GM18909 (cell line): ENCODE measurements around the gene BEST3.

Experiments used
- ATAC-seq: cut with Tn5 transposase; IDR thresholded peaks from one replicate; pipeline ENCODE4 v1.9.1; 2021; ENCODE audit warnings: mild to moderate bottlenecking; ENCODE audit not compliant: unreplicated experiment, poor library complexity

The BEST3 gene

DNA sequence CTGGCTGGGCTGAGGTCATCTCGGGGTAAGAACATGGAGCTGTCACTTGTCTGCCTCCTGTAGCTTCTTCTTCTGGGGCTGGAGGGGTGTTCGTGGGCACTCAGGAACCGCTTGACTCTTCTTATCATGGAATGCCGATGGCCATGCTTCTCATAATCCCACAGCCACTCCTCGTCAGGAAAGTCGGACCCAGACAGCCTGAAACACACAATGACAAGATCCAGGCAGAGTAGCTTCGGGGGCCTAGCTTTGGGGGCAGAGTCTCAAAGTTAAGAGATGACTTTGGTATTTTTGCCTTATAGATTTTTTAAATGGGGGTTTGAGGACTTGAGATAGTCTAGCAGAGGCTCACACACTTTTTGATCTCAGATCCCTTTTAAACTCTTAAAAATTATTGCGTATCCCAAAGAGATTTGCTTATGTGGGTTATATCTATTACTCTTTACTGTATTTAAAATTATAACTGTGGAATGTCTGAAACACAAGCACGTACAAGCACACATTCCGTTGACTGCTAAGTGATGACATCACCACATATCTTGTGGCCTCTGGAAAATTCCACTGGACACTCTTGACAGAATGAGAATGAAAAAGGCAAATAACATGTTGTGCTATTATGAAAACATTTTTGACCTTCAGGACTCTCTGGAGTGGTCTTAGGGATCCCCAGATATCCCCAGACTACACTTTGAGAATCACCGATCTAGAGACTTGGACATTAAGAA is 43.3 kb downstream of the BEST3 start:
- no peak for ATAC-seq

DNA sequence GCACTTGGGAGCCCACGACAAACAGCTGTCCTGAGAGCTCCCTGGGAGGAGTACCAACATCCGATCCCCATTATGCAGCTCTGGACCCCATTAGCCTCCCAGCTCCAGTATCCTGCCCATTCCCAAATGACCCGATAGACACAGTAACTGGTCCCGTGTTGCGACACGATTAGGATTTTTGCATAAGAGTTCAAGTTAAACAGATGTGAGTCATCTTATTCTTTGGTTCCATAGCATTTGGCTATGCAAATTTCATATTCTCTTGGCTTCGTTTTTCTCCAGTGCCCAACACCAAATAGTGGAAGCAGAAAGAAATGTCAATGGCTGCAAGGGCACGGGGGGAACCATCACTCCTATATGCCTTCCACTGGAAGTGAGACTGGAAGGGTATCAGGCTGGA is 45.4 kb downstream of the BEST3 start:
- no peak for ATAC-seq

DNA sequence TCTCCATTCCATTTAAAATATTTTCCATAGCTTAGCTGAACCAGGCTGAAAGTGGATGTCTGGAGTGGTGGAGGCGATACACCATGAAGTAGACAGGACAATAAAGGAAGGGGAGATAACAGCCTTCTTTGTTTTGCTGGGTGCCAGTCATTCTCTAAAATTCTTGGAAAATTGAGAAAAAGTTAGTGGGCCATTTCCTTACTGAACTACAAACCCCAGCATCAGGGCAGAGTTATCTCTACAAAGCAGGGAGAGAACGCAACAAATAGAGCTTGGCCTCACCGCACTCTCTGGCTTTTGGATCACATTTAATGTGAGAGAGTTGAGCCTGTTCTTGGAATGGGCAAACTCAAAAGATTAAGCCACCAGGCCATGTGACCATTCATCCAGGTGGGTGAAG is 47.2 kb downstream of the BEST3 start:
- ATAC-seq: no peak

DNA sequence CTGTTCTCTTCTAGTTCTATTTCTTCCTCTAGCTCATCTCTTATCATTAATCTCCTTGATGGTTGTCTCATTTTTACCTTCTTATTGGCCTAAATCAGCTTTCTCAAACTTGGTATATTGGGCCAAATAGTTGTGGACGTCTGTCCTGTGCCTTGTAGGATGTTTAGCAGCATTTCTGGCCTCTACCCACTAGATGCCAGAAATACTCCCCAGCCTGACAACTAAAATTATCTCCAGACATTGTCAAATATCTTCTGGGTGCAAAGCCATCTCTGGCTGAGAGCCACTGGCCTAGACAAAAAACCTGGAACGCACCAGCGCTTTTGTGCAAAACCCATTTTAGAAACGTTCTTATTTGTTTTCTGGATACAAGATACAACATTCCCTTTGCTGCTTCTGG is 49.6 kb downstream of the BEST3 start:
- ATAC-seq: no peak

DNA sequence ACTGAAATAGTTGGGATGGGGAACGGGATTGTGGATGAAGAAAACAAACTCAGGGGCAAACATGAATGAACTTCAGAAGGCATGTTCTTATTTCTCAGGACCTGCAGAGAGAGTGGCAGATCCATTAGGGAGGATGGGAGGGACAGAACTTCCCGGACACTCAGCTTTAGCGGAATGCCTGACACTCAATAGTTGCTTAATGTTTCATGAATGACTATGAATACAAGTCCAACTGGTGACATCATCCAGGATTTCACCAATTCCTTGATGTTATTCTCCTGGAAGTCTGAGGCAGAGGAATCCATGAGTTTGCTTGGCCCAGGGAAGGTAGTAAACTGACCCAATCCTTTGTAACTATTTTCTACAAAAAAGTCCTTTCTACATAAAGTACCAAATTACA is 50.6 kb downstream of the BEST3 start:
- ATAC-seq: no peak

DNA sequence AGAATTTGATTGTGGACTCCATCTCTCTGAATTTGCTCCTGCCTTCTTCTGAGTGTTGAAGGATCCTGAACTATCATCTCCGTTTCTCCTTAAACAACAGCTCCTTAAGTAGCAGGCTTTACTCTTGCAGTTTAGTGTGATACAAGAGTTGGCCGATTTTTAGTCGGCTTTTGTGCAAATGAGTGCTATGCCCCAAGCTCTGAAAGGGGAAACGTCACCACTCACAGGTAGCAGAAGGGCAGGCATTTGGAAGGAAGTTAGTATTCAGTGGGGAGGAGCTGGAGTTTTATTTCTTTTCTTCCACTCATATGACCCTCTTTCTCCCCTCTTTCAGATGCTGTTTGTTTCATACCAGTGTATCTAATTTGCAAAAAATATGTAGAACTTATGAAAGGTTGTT is 51.9 kb downstream of the BEST3 start:
- ATAC-seq: no peak

DNA sequence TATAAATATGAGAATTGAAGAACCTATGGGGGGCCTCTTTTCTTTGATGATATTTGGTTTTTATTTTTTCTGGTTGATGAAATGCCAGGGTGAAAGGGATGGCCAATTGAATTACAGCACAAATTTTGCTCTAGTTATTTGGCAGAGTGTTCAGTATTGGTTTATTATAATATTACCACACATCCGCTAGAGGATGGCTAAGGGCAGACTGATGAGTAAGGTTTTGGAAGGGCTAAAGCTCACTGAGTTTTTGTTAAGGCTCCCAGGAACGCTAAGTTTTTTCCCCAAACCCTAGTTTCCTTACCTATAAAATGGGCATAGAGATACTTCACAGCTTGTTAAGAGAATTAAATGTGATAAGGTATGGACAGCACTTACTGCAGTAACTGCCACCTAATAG is 54.1 kb downstream of the BEST3 start:
- ATAC-seq: no peak

DNA sequence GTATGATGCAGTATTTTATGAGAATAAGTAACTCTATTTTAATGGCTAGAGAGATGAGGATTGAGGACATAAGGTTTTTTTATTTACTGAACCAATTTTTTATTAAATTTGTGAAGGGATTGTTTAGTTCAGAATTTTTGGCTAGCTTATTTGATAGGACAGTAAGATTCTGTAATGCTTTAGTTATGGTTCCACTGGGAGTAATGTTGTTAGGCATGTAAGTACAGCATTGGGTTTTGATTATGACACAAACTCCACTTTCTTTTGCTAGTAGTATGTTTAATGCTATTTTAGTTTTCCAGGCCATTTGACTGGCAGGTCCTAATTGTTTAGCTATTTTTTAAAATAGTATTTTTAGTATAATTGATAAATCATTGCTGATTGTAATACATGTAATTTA is 54.6 kb downstream of the BEST3 start:
- no peak for ATAC-seq

DNA sequence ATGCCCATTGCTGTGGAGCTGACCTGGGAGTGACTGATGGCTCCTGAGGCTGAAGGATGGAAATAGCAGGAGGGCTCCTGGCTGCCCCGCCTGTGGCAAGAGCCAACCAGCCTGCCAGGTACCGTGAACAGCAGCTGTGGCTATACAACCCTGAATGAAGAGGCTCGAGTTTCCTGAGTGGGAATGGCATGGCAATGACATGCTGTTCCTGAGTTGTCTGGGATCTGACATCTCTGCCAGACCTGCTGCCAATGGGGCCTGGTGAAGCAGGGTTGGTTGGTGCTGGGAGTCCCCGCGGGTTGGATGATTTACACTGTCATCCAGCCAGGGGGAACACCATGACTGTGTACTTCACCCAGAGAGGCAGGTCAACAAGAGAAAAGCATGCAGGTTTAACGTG is 56.6 kb downstream of the BEST3 start:
- no peak for ATAC-seq

DNA sequence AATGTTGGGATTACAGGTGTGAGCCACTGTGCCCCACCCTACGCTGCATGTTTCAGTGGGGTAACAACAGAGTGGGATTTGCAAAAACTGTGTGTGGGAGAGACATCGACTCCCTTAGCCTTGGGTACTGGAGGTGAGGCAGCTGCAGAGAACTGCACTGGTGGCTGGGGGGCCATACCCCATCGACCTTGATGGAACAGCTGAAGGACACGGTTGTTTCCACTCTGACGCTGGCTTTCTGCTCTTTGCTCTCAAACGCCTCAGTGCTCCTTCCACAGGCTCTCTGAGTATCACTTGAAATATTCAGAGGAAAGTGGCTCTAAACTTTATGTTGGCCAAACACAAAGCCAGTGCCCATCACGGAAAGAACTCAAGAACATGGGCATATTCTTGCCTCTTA is 57.6 kb downstream of the BEST3 start:
- no peak for ATAC-seq

DNA sequence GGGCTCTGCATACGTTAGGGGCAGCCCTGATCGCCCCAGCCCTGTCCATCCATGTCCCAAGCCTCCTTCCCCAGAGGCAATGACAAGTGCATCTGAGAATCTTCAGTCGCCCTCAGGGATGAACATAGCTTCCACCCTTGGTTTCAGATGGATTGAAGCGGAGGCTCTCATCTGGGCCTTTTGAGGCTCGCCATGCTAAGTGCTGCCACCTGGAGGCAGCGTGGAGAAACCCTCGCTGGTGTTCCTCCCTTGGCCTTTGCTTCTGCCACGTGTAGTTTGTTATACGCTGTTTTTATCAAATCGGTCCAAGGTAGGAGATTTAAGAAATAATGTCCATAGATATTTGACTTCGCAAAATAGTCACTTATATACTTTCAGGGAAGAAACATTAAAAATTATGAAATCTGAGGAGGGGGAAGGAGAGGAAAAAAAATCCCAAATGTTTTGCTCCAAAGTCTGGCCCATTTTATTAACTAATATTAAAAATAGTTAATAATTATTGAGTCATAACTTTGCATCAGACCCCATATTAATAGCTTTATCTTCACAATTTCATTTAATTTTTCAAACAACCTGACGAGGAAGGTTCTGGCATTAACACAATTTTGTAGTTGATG is 59.6 kb downstream of the BEST3 start:
- ATAC-seq: peak; percentile 89

DNA sequence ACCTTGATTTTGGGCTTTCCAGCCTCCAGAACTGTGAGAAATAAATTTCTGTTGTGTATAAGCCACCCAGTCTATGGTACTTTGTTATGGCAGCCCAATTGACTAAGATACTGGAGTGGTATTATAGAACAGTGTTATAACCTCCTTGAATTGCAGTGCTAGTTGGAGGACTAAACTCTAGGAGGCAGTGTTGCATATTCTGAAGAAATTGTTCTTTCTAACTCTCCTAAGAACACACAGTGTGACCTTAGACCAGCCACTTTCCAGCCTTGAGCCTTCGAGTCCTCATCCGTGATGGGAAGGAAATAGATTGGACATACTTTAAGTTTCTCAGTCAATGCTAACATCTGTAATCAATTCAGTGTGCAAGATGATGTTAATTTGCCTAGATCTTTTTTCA is 66.0 kb downstream of the BEST3 start:
- ATAC-seq: peak; percentile 45

DNA sequence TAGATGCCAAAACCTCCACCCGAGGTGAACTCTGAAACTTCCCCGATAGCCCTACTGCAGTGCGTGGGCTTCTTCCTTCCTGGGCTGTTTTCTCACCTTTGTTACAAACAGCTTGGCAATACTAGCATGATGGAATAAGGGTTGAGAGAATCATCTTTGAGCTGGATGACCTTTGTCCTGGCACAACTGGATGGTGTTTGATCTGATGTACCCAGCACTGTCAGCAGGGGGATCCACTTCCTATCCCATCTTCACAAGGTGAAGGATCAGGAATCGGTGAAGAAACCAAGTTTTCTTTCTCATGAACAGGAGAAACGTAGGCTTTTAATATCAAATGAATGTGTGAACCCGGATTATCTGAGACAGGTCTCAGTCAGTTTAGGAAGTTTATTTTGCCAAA is 68.9 kb downstream of the BEST3 start:
- ATAC-seq: no peak

DNA sequence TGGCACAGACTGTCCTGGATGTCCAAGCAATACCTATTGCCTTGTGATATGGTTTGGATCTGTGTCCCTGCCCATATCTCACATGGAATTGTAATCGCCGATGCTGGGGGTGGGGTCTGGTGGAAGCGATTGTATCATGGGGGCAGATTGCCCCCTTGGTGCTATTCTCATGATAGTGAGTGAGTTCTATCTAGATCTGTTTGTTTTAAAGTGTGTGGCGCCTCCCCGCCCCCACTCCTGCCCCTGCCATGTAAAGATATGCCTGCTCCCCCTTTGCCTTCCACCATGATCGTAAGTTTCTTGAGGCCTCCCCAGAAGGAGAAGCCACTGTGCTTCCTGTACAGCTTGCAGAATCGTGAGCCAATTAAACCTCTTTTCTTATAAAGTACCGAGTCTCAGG is 71.6 kb downstream of the BEST3 start:
- no peak for ATAC-seq

DNA sequence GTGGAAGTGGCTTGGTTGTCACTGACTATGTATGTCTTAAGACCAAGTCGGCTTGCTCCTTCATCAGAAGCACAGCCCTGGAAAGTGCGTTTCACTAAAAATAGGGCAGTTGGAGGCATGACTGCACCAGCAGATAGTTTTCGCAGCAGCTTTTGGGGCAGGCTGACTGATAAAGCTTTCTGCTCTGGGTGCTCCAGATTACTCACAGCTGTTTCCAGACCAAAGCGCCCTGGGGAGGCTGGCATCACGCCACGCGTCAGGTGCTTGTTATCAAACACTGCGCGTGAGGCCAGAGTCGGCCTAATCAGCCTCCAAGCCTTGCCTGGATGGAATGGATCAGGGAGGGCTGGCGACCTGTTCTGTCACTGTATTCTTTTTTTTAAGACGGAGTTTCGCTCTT is 75.1 kb downstream of the BEST3 start:
- no peak for ATAC-seq

DNA sequence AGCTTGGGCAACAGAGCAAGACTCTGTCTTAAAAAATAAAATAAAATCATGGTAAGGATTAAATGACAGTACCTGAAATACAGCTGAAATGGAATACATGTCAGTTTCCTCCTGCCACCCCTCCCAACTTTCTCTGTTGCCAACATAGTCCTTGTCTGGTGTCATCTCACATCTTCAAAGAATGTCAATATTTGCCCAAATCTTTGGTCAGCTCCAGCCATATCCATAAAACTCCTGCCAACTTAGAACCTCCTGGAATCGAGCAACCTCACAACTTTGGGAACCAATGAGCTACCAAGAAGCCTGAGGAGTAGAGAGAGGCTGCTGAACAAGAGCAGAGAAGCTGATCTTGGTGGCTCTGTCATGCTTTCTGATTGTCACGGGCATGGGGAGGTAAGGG is 77.6 kb downstream of the BEST3 start:
- no peak for ATAC-seq

DNA sequence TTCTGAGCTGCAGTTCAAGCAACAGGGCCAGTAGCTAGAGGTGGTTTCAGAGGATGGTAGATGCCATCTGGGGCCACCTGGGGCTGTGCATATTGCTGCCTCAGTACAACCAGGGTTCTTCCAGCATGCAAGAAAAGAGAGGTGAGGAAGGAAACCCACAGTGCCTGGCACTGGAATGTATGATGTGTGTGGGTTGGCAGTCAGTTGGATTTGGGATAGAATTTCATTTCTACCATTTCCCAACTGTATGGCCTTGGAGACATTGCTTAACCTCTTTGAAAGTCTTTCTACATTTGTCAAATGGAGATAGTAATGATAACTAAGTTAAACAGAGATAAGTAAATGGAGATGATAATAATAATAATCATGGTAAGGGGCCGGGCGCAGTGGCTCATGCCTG is 78.2 kb downstream of the BEST3 start:
- no peak for ATAC-seq

DNA sequence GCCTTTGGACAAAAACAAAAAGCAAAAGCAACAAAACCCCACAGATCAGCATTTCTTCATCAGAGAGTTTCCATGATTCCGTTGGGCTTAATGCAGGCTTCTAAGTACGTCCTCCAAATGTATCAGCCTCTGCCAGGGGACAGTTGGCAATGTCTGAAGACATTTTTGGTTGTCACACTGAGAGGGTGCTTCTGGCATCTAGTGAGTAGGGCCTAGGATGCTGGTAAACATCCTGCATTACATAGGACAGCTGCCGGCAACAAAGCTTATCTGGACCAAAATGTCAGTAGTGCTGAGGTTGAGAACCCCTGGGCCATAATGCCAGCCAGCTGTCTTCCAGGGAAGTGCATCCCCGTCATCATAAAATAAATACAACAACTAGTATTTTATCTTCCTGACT is 79.0 kb downstream of the BEST3 start:
- no peak for ATAC-seq

DNA sequence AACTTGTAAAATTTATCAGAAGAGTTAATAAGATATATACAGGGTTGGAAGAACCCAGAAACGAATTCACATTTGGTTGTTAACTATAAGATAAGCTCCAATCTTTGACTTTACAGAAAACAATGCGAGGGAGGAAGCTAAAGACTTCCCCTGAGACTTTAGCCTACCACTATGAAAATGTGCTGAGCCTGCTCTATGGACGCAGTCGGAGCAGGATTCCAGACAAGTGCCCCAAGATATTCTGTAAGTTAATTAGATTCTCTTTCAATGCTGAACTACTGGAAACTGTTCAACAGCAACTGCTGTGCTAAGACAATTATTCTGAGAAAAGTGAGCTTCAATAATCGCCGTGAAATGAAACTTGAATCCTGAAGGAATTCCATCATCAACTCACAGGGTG is 80.1 kb downstream of the BEST3 start:
- ATAC-seq: no peak

DNA sequence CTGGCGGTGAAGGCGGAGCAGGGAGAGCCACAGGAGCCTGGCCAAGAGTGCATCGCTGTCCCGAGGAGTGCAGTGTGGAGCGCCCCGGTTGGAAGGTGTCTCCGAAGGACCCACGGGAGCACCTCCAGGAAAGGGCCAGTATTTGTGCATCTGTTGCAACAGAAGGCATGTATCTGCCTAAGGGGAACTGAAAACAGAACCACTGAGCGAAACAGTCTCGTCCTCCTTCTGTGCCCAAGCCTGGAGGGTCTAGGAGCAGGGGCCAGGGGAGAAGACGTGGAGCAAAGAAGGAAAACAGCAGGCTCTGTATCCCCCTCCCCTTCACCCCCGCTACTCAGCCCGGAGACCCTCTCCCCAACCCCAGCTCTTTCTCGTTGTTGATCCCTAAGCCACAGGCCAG is 83.1 kb downstream of the BEST3 start:
- ATAC-seq: no peak

DNA sequence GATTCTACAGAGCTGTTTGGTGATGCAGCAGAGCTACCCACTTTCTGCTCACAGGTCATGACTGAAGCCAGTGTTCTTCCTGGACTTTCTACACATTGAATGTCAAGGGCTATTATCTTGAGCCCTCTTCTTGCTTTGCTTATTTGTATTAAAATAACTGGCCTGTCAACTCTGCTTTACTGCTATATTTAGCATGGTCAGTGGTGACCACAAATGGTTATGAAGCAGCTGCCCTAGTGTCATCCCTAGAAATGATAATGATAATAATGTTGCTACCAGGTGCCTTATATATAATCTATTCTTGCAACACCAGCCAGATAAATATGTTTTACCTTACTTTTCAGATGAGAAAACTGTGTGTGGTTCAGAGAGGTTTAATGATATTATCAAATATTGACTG is 85.8 kb downstream of the BEST3 start:
- ATAC-seq: no peak

DNA sequence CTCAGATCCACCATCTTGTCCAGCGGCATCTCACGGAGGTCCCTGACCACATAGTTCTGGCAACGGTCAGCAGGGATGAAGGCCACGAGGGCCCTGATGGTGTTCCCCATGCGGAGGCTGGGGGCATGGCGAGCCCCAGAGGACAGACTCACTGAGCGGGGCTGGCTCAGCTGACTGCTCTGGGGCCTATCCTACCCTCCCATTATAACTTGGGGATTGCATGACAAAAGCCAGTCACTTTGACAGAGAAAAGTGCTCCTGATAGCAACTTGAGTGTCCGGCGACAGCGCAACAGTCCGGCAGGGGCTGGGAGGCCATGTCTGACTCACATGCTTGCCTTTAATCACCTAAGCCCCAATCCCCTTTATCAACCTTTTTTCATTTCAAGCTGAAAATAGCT is 88.4 kb downstream of the BEST3 start, which contains the start of gene LRRC10:
TSS of gene LRRC10 (minus strand) at position 179 of the 400 bp plus-strand sequence. CDS start at position 110, 69 bp downstream.
- no peak for ATAC-seq
